Measurements from ENCODE around the gene RESF1. TPM values are rescaled to one million over a fixed set of nuclear protein-coding genes. Genes with fewer than 3 reads are reported as not detected.

The RESF1 gene
- total RNA-seq, 2 experiments from 2014 or later: 46.3 to 53.3 TPM

DNA sequence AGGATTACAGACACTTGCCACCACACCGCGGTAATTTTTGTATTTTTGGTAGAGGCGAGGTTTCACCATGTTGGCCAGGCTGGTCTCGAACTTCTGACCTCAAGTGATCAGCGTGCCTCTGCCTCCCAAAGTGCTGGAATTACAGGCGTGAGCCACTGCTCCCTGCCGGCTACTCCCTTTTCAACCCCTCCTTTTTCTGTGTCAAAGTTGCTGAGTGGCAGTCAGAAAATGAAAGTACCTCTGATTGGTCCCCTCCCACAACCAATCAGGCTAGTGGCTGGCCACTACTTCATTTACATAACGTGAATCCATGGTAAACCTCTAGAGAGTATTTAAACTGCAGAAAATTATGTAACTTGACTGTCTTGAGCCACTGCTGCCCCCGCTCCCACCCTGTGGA is 5.9 kb downstream of the RESF1 start:
- no peaks in the 10 kb centered on the region for H3K9me2 ChIP-seq (ENCODE audit: insufficient read depth, low read length)
- ChIA-PET CTCF (ENCODE audit: unreplicated experiment) (no interaction called here), POLR2A (no interaction called here)
- no peak for DNase-seq (ENCODE audit: low spot score)
- H3K79me2 ChIP-seq (ENCODE audit: insufficient read depth, low read depth, low read length): peaks cover 95% of the 10 kb centered on the region
- H3K4me2 ChIP-seq (ENCODE audit: low read length): no peak overlapping the region
- H3K4me3 ChIP-seq (ENCODE audit: low read depth, low read length, poor library complexity, severe bottlenecking): no peak overlapping the region
- H3K36me3 ChIP-seq (ENCODE audit: insufficient read depth, low read length): peaks cover 91% of the 10 kb centered on the region
- TF ChIP-seq EZH2phosphoT487 (IDR thresholded peaks at IDR 0.05; ENCODE audit: borderline replicate concordance, low read depth, low read length): no peak
- TF ChIP-seq, protein P1, sequence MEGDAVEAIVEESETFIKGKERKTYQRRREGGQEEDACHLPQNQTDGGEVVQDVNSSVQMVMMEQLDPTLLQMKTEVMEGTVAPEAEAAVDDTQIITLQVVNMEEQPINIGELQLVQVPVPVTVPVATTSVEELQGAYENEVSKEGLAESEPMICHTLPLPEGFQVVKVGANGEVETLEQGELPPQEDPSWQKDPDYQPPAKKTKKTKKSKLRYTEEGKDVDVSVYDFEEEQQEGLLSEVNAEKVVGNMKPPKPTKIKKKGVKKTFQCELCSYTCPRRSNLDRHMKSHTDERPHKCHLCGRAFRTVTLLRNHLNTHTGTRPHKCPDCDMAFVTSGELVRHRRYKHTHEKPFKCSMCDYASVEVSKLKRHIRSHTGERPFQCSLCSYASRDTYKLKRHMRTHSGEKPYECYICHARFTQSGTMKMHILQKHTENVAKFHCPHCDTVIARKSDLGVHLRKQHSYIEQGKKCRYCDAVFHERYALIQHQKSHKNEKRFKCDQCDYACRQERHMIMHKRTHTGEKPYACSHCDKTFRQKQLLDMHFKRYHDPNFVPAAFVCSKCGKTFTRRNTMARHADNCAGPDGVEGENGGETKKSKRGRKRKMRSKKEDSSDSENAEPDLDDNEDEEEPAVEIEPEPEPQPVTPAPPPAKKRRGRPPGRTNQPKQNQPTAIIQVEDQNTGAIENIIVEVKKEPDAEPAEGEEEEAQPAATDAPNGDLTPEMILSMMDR (conservative IDR thresholded peaks at IDR 0.05; ENCODE audit: low read length): no peak
- H3K27ac ChIP-seq (ENCODE audit: low read depth, low read length, poor library complexity, severe bottlenecking): no peak overlapping the region
- peaks cover 29% of the 10 kb centered on the region for H3K9me3 ChIP-seq (ENCODE audit: low read length)
- intact Hi-C loops (cut with micrococcal nuclease; ENCODE audit: unreplicated experiment): no loop called here
- H3K4me1 ChIP-seq (ENCODE audit: insufficient read depth, low read length, poor library complexity, severe bottlenecking): peaks cover 38% of the 10 kb centered on the region
- BruUV-seq (replicated peaks): no TSS peak
- H4K20me1 ChIP-seq (ENCODE audit: insufficient read depth, low read length): peaks cover 11% of the 10 kb centered on the region; the same call in 1 of the 2 replicates
- no peak overlapping the region for H2AFZ ChIP-seq (ENCODE audit: low read length)

DNA sequence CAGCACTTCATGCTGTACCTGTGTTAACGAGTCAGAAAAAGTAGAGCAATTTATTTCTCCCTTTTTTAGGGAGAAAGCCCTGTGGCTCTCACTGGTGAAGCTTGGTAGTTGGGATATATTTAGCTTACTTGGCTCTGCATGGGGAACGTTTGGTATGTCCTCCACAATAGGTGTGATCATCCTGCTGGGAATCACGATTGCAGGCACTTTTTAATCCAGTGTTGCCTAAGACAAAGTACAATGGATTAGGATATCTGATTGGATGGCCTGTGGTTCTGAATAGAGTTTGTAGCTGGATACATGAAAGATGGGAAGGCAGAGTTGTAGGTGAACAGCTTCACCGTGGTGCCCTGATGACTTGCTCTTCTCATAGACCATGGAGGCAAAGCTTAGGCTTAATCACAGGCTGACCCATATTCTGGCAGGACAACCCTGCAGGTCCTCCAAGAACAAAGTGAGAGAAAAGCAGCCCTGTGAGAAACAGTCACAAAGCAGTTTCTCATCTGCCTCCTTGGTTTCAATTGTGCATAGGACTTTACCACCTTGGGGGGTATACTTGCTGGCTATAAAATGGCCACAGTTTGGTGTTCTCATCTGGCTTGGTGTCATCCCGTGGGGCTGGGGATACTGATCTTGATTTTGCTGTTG is 7.5 kb downstream of the RESF1 start:
- Histone ChIP-seq H3K36me3 (ENCODE audit: insufficient read depth, low read length) (peaks cover 95% of the 10 kb centered on the region), H3K4me2 (ENCODE audit: low read length) (peak overlapping the region; percentile 31; the same call in 1 of the 2 replicates), H3K4me3 (ENCODE audit: low read depth, low read length, poor library complexity, severe bottlenecking) (no peak overlapping the region), H3K9me3 (ENCODE audit: low read length) (peaks cover 45% of the 10 kb centered on the region), H3K4me1 (ENCODE audit: insufficient read depth, low read length, poor library complexity, severe bottlenecking) (peaks cover 27% of the 10 kb centered on the region), H3K27ac (ENCODE audit: low read depth, low read length, poor library complexity, severe bottlenecking) (no peak overlapping the region), H3K9me2 (ENCODE audit: insufficient read depth, low read length) (no peaks in the 10 kb centered on the region), H4K20me1 (ENCODE audit: insufficient read depth, low read length) (no peaks in the 10 kb centered on the region; the same call in 1 of the 2 replicates), H3K79me2 (ENCODE audit: insufficient read depth, low read depth, low read length) (peaks cover 91% of the 10 kb centered on the region), H2AFZ (ENCODE audit: low read length) (no peak overlapping the region)
- TF ChIP-seq, protein P1 (conservative IDR thresholded peaks at IDR 0.05; ENCODE audit: low read length): no peak
- TF ChIP-seq EZH2phosphoT487 (IDR thresholded peaks at IDR 0.05; ENCODE audit: borderline replicate concordance, low read depth, low read length): no peak
- intact Hi-C loops (cut with micrococcal nuclease; ENCODE audit: unreplicated experiment): no loop called here
- CTCF ChIA-PET (ENCODE audit: unreplicated experiment): no interaction called here
- POLR2A ChIA-PET: interaction anchor here (0.6 to 1.1 kb wide), 3 partner anchors 49 to 1269 kb away, joined by 3 to 5 read pairs (median 4); no protein-coding TSS in a partner anchor
- no TSS peak for BruUV-seq (replicated peaks)
- no peak for DNase-seq (ENCODE audit: low spot score)

DNA sequence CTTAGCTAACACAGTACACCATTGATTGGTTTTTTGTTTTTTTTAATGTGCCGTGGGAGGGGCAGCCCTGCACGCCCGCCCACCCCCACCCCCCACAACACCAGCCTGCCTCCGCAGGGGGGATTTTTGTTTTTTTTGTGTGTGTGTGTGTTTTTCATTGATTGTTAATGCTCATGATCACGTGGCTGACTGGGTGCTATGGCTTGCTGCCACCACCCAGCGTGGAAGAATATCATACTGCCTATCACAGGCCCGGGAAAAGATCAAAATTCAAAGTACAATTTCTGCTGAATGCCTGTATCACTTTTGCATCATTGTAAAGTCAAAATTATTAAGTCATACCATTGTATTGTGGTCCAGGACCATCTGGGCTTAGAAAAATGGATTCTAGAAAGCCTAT is 8.3 kb downstream of the RESF1 start:
- DNase-seq (ENCODE audit: low spot score): no peak
- peaks cover 95% of the 10 kb centered on the region for H3K36me3 ChIP-seq (ENCODE audit: insufficient read depth, low read length)
- intact Hi-C loops (cut with micrococcal nuclease; ENCODE audit: unreplicated experiment): no loop called here
- ChIA-PET POLR2A (interaction anchor here (0.6 kb wide), 3 partner anchors 57 to 1270 kb away, joined by 3 to 4 read pairs (median 3); no protein-coding TSS in a partner anchor), CTCF (ENCODE audit: unreplicated experiment) (no interaction called here)
- H3K4me3 ChIP-seq (ENCODE audit: low read depth, low read length, poor library complexity, severe bottlenecking): no peak overlapping the region
- peaks cover 20% of the 10 kb centered on the region for H3K4me1 ChIP-seq (ENCODE audit: insufficient read depth, low read length, poor library complexity, severe bottlenecking)
- peaks cover 53% of the 10 kb centered on the region for H3K9me3 ChIP-seq (ENCODE audit: low read length)
- H3K79me2 ChIP-seq (ENCODE audit: insufficient read depth, low read depth, low read length): peaks cover 85% of the 10 kb centered on the region
- H2AFZ ChIP-seq (ENCODE audit: low read length): no peak overlapping the region
- H3K9me2 ChIP-seq (ENCODE audit: insufficient read depth, low read length): no peaks in the 10 kb centered on the region
- no peak overlapping the region for H3K27ac ChIP-seq (ENCODE audit: low read depth, low read length, poor library complexity, severe bottlenecking)
- TF ChIP-seq EZH2phosphoT487 (IDR thresholded peaks at IDR 0.05; ENCODE audit: borderline replicate concordance, low read depth, low read length): no peak
- TF ChIP-seq, protein P1 (conservative IDR thresholded peaks at IDR 0.05; ENCODE audit: low read length): no peak
- no peak overlapping the region for H3K4me2 ChIP-seq (ENCODE audit: low read length)
- H4K20me1 ChIP-seq (ENCODE audit: insufficient read depth, low read length): no peaks in the 10 kb centered on the region; the same call in 1 of the 2 replicates
- BruUV-seq (replicated peaks): no TSS peak

Data from OCI-LY7 (cell line).